ENCODE results near the gene ATF7.

DNA sequence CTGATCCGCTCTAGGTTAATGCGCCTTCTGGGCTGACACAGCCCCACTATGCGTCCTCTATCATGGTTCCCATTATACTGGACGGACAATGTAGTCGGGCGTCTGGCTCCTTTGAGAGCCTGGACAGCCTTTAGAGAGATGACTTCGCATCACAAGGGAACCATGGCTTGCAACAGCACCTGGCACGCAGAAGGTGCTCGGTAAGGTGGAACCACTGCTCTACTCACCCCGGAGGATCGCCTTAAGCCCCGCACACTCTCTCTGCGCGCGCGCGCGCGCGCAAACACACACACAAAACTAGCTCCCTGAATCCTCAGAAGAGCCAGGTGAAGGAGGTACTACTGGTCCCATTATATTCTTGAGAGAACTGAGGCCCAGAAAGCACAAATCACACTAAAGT, 134.0 kb downstream of the ATF7 start:
- TF ChIP-seq FIP1L1 (IDR thresholded peaks at IDR 0.05; ENCODE audit: borderline replicate concordance, insufficient read depth, low read depth, low read length) (no peak), HDAC2 (CRISPR knock-in tag; IDR thresholded peaks at IDR 0.05) (no peak)

Measured in HepG2 (cell line).